Measurements from ENCODE around the gene CAMK2B. TPM values are rescaled to one million over a fixed set of nuclear protein-coding genes. Genes with fewer than 3 reads are reported as not detected.

Gene CAMK2B
- total RNA-seq, 1 donor from 2014 or later = 0.09 TPM

DNA sequence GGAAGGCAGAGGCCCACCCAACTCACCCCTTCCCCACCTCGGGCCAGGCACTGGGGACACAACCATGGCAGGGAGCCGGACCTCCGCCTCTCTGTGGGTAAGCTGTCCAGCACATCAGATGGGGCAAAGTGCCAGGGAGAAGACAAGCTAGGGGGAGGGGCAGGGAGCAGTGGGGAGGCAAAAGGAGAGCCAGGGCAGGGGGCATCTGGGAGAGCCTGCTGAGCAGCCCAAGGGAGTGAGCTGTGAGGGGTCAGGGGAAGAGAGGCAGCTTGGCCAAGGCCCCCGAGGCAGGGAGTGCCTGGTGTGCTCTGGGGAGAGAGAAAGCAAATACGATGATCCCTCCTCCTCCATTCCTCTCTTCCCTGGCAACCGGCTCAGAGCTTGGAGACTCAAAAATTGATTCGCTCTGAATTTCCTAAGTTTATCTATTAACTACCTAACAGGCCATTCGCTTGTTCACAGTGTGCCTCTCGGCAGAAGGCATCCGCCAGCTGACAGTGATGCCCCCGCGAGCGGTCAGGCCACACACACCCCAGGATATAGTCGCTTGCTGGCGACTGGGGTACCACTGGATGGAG, 4.5 kb downstream of the CAMK2B start:
- H3K4me3 ChIP-seq = no peak overlapping the region

GRCh38 chr7:44320141-44320540, 5.3 kb downstream of the CAMK2B start:
- Mint-ChIP-seq H3K27me3 (ENCODE audit: insufficient read depth, low read depth) (peaks cover 26% of the 10 kb centered on the region), H3K27ac (no peak overlapping the region), H3K4me1 (peaks cover 3% of the 10 kb centered on the region), H3K9me3 (peaks cover 3% of the 10 kb centered on the region), H3K4me3 (no peak overlapping the region), H3K36me3 (no peaks in the 10 kb centered on the region)
- no peak overlapping the region for H2AFZ ChIP-seq (replicated peaks)
- H3K4me1 ChIP-seq = peaks cover 5% of the 10 kb centered on the region
- H3K27ac ChIP-seq = no peak overlapping the region
- no peak for DNase-seq (ENCODE audit: low spot score)
- H3K27me3 ChIP-seq = peaks cover 83% of the 10 kb centered on the region
- H3K79me2 ChIP-seq (ENCODE audit: low read depth) = no peaks in the 10 kb centered on the region
- H3K4me3 ChIP-seq = no peak overlapping the region
- H3K4me2 ChIP-seq = no peak overlapping the region
- H3K9ac ChIP-seq = no peak overlapping the region
- H3F3A ChIP-seq (ENCODE audit: low read depth) = no peaks in the 10 kb centered on the region
- H3K9me3 ChIP-seq (ENCODE audit: low read depth) = no peaks in the 10 kb centered on the region
- H4K20me1 ChIP-seq (ENCODE audit: low read depth) = peaks cover 8% of the 10 kb centered on the region
- TF ChIP-seq EZH2 (IDR thresholded peaks at IDR 0.05) = no peak
- no peak for TF ChIP-seq CTCF (IDR thresholded peaks at IDR 0.05)
- TF ChIP-seq EZH2phosphoT487 (IDR thresholded peaks at IDR 0.05) = no peak
- no peaks in the 10 kb centered on the region for H3K36me3 ChIP-seq

More for the DNA sequence above, 4.5 kb downstream of the CAMK2B start:
- H3K9ac ChIP-seq = no peak overlapping the region
- H3K27ac Mint-ChIP-seq = no peak overlapping the region
- H3K79me2 ChIP-seq (ENCODE audit: low read depth) = no peaks in the 10 kb centered on the region
- no peak overlapping the region for H3K27ac ChIP-seq
- no peaks in the 10 kb centered on the region for H3K36me3 ChIP-seq
- H2AFZ ChIP-seq (replicated peaks) = no peak overlapping the region
- no peak overlapping the region for H3K4me2 ChIP-seq
- peaks cover 5% of the 10 kb centered on the region for H3K4me1 Mint-ChIP-seq
- H3F3A ChIP-seq (ENCODE audit: low read depth) = peaks cover under 1% of the 10 kb centered on the region
- H3K4me3 Mint-ChIP-seq = no peak overlapping the region
- no peak for DNase-seq (ENCODE audit: low spot score)
- H3K9me3 Mint-ChIP-seq = peaks cover 4% of the 10 kb centered on the region
- TF ChIP-seq EZH2 (IDR thresholded peaks at IDR 0.05) (no peak), CTCF (IDR thresholded peaks at IDR 0.05) (no peak), EZH2phosphoT487 (IDR thresholded peaks at IDR 0.05) (no peak)
- H3K36me3 Mint-ChIP-seq = no peaks in the 10 kb centered on the region
- H3K27me3 ChIP-seq = peaks cover 81% of the 10 kb centered on the region
- peaks cover 28% of the 10 kb centered on the region for H3K27me3 Mint-ChIP-seq (ENCODE audit: insufficient read depth, low read depth)
- H3K9me3 ChIP-seq (ENCODE audit: low read depth) = no peaks in the 10 kb centered on the region
- peaks cover 7% of the 10 kb centered on the region for H3K4me1 ChIP-seq
- H4K20me1 ChIP-seq (ENCODE audit: low read depth) = peaks cover 8% of the 10 kb centered on the region

- no peaks in the 10 kb centered on the region for H3K9me3 ChIP-seq (ENCODE audit: low read depth)
- peaks cover 13% of the 10 kb centered on the region for H3K27me3 Mint-ChIP-seq (ENCODE audit: insufficient read depth, low read depth)
Measured at GRCh38 chr7:44318332-44318731, 7.1 kb downstream of the CAMK2B start.

More at GRCh38 chr7:44318332-44318731, 7.1 kb downstream of the CAMK2B start:
- Histone ChIP-seq H3F3A (ENCODE audit: low read depth) (no peaks in the 10 kb centered on the region), H4K20me1 (ENCODE audit: low read depth) (no peaks in the 10 kb centered on the region), H3K4me2 (no peak overlapping the region), H3K27me3 (peaks cover 76% of the 10 kb centered on the region), H3K36me3 (no peaks in the 10 kb centered on the region), H3K4me1 (no peaks in the 10 kb centered on the region), H3K79me2 (ENCODE audit: low read depth) (no peaks in the 10 kb centered on the region), H3K27ac (no peak overlapping the region), H3K4me3 (no peak overlapping the region), H3K9ac (no peak overlapping the region), H2AFZ (replicated peaks) (no peak overlapping the region)
- H3K36me3 Mint-ChIP-seq = no peaks in the 10 kb centered on the region
- H3K4me1 Mint-ChIP-seq = no peaks in the 10 kb centered on the region
- peaks cover 3% of the 10 kb centered on the region for H3K9me3 Mint-ChIP-seq
- no peak overlapping the region for H3K4me3 Mint-ChIP-seq
- no peak overlapping the region for H3K27ac Mint-ChIP-seq
- no peak for TF ChIP-seq CTCF (IDR thresholded peaks at IDR 0.05)
- TF ChIP-seq EZH2 (IDR thresholded peaks at IDR 0.05) = no peak
- no peak for TF ChIP-seq EZH2phosphoT487 (IDR thresholded peaks at IDR 0.05)
- no peak for DNase-seq (ENCODE audit: low spot score)
